Large intestine (tissue), 3 donors: ENCODE results near the gene ALKBH3. TPM values are rescaled to one million over a fixed set of nuclear protein-coding genes. Genes with fewer than 3 reads are reported as not detected.
A peak's percentile ranks its signal among the peaks of the same experiment; 100 is the strongest.

ENCODE experiments used
- DNase-seq, 2 donors: peaks; one replicate each; pipeline versions ENCODE4 v3.0.0 to v3.0.0-alpha.2; 2013
- H3K27ac ChIP-seq: one replicate; pipeline ENCODE4 v1.5.1; 2013; ENCODE audit warnings: low read length
- H3K27me3 ChIP-seq: 2 replicates; pipeline ENCODE4 v1.6.1; 2013; ENCODE audit warnings: low read length; ENCODE audit not compliant: control insufficient read depth, insufficient read depth
- H3K36me3 ChIP-seq: 2 replicates; pipeline ENCODE4 v1.6.1; 2013; ENCODE audit warnings: low read length; ENCODE audit not compliant: control insufficient read depth, insufficient read depth
- H3K4me1 ChIP-seq: one replicate; pipeline ENCODE4 v1.6.1; 2013; ENCODE audit warnings: low read length; ENCODE audit not compliant: control insufficient read depth, insufficient read depth
- H3K4me3 ChIP-seq: one replicate; pipeline ENCODE4 v1.5.1; 2013; ENCODE audit warnings: low read length
- H3K9me3 ChIP-seq: one replicate; pipeline ENCODE4 v1.6.1; 2013; ENCODE audit warnings: mild to moderate bottlenecking, low read depth, low read length, moderate library complexity; ENCODE audit not compliant: control insufficient read depth
- WGBS: methylation state at CpG from one replicate; pipeline ENCODE4 v1.1.5; 2013; ENCODE audit warnings: low lambda C conversion rate; ENCODE audit not compliant: insufficient coverage; 5-methylcytosine and 5-hydroxymethylcytosine counted together
- polyA plus RNA-seq: library from polyadenylated mRNA; unstranded; fragments of 120-200 nt; gene quantifications from one replicate; pipeline ENCODE4 v1.2.1, GENCODE V29; 2013

Gene ALKBH3
- polyA plus RNA-seq, 1 donor, result 32.4 TPM

GRCh38 chr11:43959321-43959995, 78.8 kb downstream of the ALKBH3 start:
- Histone ChIP-seq H3K4me1 (peaks cover 5% of the 10 kb centered on the region), H3K9me3 (peaks cover 2% of the 10 kb centered on the region), H3K4me3 (no peak overlapping the region), H3K27me3 (no peaks in the 10 kb centered on the region), H3K36me3 (no peaks in the 10 kb centered on the region), H3K27ac (no peak overlapping the region)
- no peak for DNase-seq
- WGBS, result no CpG with 5 or more reads among the region's 6 CpGs

- 7% methylated on average over 2 of the region's 13 CpGs for WGBS
- DNase-seq, result peak in 1 of 2 donors; percentile 37
These were observed 82.0 kb downstream of the ALKBH3 start for GRCh38 chr11:43962383-43963278.

GRCh38 chr11:43963279-43963620, 82.6 kb downstream of the ALKBH3 start:
- no peak overlapping the region for H3K27ac ChIP-seq
- no CpG with 5 or more reads among the region's 2 CpGs for whole genome bisulfite sequencing
- H3K36me3 ChIP-seq, result no peaks in the 10 kb centered on the region
- no peak for DNase-seq
- peaks cover 2% of the 10 kb centered on the region for H3K9me3 ChIP-seq
- H3K27me3 ChIP-seq, result no peaks in the 10 kb centered on the region
- no peak overlapping the region for H3K4me3 ChIP-seq
- peaks cover 5% of the 10 kb centered on the region for H3K4me1 ChIP-seq

More at GRCh38 chr11:43962383-43963278, 82.0 kb downstream of the ALKBH3 start:
- no peaks in the 10 kb centered on the region for H3K36me3 ChIP-seq
- H3K27ac ChIP-seq, result peak overlapping the region; percentile 5
- H3K4me1 ChIP-seq, result peaks cover 5% of the 10 kb centered on the region
- no peak overlapping the region for H3K4me3 ChIP-seq
- no peaks in the 10 kb centered on the region for H3K27me3 ChIP-seq
- H3K9me3 ChIP-seq, result peaks cover 2% of the 10 kb centered on the region

- Histone ChIP-seq H3K27me3 (no peaks in the 10 kb centered on the region), H3K9me3 (no peaks in the 10 kb centered on the region), H3K4me3 (no peak overlapping the region), H3K4me1 (peaks cover 4% of the 10 kb centered on the region), H3K27ac (no peak overlapping the region), H3K36me3 (no peaks in the 10 kb centered on the region)
- no peak for DNase-seq
- no CpG with 5 or more reads among the region's 2 CpGs for WGBS
These were observed 87.0 kb downstream of the ALKBH3 start for GRCh38 chr11:43967661-43968060.

- Histone ChIP-seq H3K4me1 (no peaks in the 10 kb centered on the region), H3K27me3 (no peaks in the 10 kb centered on the region), H3K4me3 (no peak overlapping the region), H3K27ac (no peak overlapping the region), H3K36me3 (no peaks in the 10 kb centered on the region), H3K9me3 (no peaks in the 10 kb centered on the region)
- 100% methylated on average over 2 of the region's 4 CpGs for WGBS
- no peak for DNase-seq
These were observed 88.1 kb downstream of the ALKBH3 start for GRCh38 chr11:43968719-43969118.

- H3K9me3 ChIP-seq, result peaks cover under 1% of the 10 kb centered on the region
- peaks cover 1% of the 10 kb centered on the region for H3K27me3 ChIP-seq
- H3K4me1 ChIP-seq, result no peaks in the 10 kb centered on the region
- no peaks in the 10 kb centered on the region for H3K36me3 ChIP-seq
- WGBS, result no CpG with 5 or more reads among the region's 4 CpGs
- H3K4me3 ChIP-seq, result no peak overlapping the region
- no peak overlapping the region for H3K27ac ChIP-seq
- no peak for DNase-seq
These were observed 88.9 kb downstream of the ALKBH3 start for GRCh38 chr11:43969543-43969942.

Other genes starting within 250 kb of the ALKBH3 start
- gene HSD17B12, start 200.1 kb upstream of the ALKBH3 start, polyA plus RNA-seq, result 84.4 TPM
- gene C11orf96, start 61.8 kb downstream of the ALKBH3 start, polyA plus RNA-seq, result 40.7 TPM
- 0.03 TPM for gene ACCSL, start 167.2 kb downstream of the ALKBH3 start, polyA plus RNA-seq
- gene ACCS, start 185.4 kb downstream of the ALKBH3 start, polyA plus RNA-seq, result 49.5 TPM
- gene EXT2, start 214.8 kb downstream of the ALKBH3 start, polyA plus RNA-seq, result 51.6 TPM